LoVo (cell line): ENCODE results near the gene SLC8B1.
"Not testable (repeated sequence)": the region's sequence is repeated elsewhere in the genome, so short reads cannot be mapped to it uniquely, and the experiment has no call there.

Experiments used
- DNase-seq: peaks from one replicate; pipeline ENCODE4 v3.0.0-alpha.2; 2016; ENCODE audit warnings: low spot score

The SLC8B1 gene

GRCh38 chr12:113354192-113354591 lies 19.3 kb upstream of the SLC8B1 start:
- DNase-seq, result not testable (repeated sequence)

GRCh38 chr12:113351089-113351488 lies 16.2 kb upstream of the SLC8B1 start:
- DNase-seq, result no peak

- DNase-seq, result no peak
Measured at GRCh38 chr12:113348849-113349536, 14.1 kb upstream of the SLC8B1 start.

GRCh38 chr12:113347892-113348291 lies 13.0 kb upstream of the SLC8B1 start:
- no peak for DNase-seq

- DNase-seq, result no peak
Measured at GRCh38 chr12:113347107-113347506, 12.2 kb upstream of the SLC8B1 start.

- no peak for DNase-seq
Measured at GRCh38 chr12:113346353-113346752, 11.4 kb upstream of the SLC8B1 start.

GRCh38 chr12:113345318-113345717 lies 10.4 kb upstream of the SLC8B1 start:
- no peak for DNase-seq

- no peak for DNase-seq
Measured at GRCh38 chr12:113341535-113341934, 6.6 kb upstream of the SLC8B1 start.

- no peak for DNase-seq
Measured at GRCh38 chr12:113340061-113340460, 5.2 kb upstream of the SLC8B1 start.

GRCh38 chr12:113339540-113339939 lies 4.6 kb upstream of the SLC8B1 start:
- DNase-seq, result no peak

GRCh38 chr12:113333877-113334785 lies 778 bp downstream of the SLC8B1 start:
- DNase-seq, result peak; percentile 44

- no peak for DNase-seq
Measured at GRCh38 chr12:113333418-113333750, 1.5 kb downstream of the SLC8B1 start.

- no peak for DNase-seq
Measured at GRCh38 chr12:113332688-113333417, 2.1 kb downstream of the SLC8B1 start.

GRCh38 chr12:113330505-113330904 lies 4.4 kb downstream of the SLC8B1 start:
- no peak for DNase-seq

GRCh38 chr12:113329791-113330417 lies 5.0 kb downstream of the SLC8B1 start:
- no peak for DNase-seq

GRCh38 chr12:113329022-113329790 lies 5.7 kb downstream of the SLC8B1 start:
- DNase-seq, result no peak

GRCh38 chr12:113328368-113328889 lies 6.5 kb downstream of the SLC8B1 start:
- DNase-seq, result no peak

- DNase-seq, result no peak
Measured at GRCh38 chr12:113326775-113327395, 8.0 kb downstream of the SLC8B1 start.

GRCh38 chr12:113325916-113326315 lies 9.0 kb downstream of the SLC8B1 start:
- no peak for DNase-seq

- no peak for DNase-seq
Measured at GRCh38 chr12:113322343-113322742, 12.6 kb downstream of the SLC8B1 start.

GRCh38 chr12:113320401-113320800 lies 14.5 kb downstream of the SLC8B1 start:
- no peak for DNase-seq
